NCI-H1436 (cell line): Measurements from ENCODE around the gene PIP.
"Not testable (repeated sequence)": the region's sequence is repeated elsewhere in the genome, so short reads cannot be mapped to it uniquely, and the experiment has no call there.

Experiments used
- DNase-seq: peaks from one replicate; lab custom pipeline; 2025; lab: John Stamatoyannopoulos, UW

The PIP gene, protein sequence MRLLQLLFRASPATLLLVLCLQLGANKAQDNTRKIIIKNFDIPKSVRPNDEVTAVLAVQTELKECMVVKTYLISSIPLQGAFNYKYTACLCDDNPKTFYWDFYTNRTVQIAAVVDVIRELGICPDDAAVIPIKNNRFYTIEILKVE

DNA sequence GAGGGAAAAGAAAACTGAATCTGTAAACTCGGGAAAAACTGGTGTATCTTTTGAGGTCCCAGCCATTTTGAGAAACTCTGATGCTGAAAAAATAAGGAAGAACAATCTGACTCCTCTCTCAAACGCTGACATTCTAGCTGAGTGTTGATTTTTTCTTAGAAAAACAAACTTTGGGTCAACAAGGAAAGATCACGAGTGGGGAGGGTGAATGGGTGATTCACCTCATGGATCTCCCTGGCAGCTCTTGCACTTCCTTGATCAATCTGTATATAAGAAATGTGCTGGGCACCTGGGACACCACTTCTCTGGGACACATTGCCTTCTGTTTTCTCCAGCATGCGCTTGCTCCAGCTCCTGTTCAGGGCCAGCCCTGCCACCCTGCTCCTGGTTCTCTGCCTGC, at the start of gene PIP:
PIP (plus strand) TSS at position 297 of the 400 bp plus-strand sequence; CDS start at position 337, 40 bp downstream.
- no peak for DNase-seq

GRCh38 chr7:143085109-143085508, 46.8 kb upstream of the PIP start:
- no peak for DNase-seq

DNA sequence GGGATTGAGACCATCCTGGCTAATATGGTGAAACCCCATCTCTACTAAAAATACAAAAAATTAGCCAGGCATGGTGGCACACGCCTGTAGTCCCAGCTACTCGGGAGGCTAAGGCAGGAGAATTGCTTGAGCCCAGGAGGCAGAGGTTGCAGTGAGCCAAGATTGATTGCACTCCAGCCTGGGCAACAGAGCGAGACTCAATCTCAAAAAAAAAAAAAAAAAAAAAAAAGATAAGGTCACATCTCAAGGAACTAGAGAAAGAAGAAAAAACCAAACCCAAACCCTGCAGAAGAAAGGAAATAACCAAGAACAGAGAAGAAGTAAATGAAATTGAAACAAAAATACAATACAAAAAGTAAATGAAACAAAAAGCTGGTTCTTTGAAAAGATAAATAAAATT, 46.3 kb upstream of the PIP start:
- DNase-seq = not testable (repeated sequence)

DNA sequence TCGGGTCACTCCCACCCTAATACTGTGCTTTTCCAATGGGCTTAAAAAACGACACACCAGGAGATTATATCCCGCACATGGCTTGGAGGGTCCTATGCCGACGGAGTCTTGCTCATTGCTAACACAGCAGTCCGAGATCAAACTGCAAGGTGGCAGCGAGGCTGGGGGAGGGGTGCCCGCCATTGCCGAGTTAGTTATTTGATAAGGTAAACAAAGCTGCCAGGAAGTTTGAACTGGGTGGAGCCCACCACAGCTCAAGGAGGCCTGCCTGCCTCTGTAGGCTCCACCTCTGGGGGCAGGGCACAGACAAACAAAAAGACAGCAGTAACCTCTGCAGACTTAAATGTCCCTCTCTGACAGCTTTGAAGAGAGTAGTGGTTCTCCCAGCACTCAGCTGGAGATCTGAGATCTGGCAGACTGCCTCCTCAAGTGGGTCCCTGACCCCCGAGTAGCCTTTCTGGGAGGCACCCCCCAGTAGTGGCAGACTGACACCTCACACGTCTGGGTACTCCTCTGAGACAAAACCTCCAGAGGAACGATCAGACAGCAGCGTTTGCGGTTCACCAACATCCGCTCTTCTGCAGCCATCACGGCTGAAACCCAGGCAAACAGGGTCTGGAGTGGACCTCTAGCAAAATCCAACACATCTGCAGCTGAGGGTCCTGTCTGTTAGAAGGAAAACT, 43.2 kb upstream of the PIP start:
- DNase-seq = not testable (repeated sequence)

- no peak for DNase-seq
Observed at GRCh38 chr7:143096146-143096545, 35.7 kb upstream of the PIP start.

DNA sequence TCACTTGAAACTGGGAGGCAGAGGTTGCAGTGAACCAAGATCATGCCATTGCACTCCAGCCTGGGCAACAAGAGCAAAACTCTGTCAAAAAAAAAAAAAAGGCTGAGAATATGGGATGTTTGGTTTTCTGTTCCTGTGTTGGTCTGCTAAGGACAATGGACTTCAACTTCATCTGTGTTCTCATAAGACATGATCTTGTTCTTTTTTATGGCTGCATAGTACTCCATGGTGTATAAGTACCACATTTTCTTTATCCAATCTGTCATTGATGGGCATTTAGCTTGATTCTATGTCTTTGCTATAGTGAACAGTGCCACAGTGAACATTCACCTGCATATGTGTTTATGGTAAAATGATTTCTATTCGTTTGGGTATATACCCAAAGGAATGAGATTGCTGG, 32.3 kb upstream of the PIP start:
- DNase-seq = not testable (repeated sequence)

DNA sequence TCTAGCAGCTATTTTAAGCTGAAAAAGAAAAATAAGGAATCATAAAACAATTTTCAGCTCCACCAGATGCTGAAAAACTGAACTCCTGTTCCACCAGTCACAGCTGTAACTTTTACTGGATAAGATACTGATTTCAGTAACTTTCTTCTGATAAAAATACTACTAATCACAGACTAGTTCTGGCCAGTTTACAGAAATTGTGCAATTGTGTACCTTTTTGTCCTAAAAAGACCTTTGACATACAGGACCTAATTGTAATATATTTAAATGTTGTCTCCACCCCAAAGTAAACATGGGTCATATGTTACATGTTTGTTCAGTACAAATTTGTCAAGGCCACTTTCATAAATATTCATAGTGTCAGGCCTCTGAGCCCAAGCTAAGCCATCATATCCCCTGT, 27.1 kb upstream of the PIP start:
- no peak for DNase-seq

- not testable (repeated sequence) for DNase-seq
Observed at GRCh38 chr7:143108019-143108418, 23.9 kb upstream of the PIP start.

- DNase-seq = no peak
Observed at GRCh38 chr7:143117395-143117794, 14.5 kb upstream of the PIP start.

GRCh38 chr7:143120691-143121405, 11.0 kb upstream of the PIP start:
- no peak for DNase-seq

- not testable (repeated sequence) for DNase-seq
Observed at GRCh38 chr7:143123326-143123725, 8.6 kb upstream of the PIP start.

DNA sequence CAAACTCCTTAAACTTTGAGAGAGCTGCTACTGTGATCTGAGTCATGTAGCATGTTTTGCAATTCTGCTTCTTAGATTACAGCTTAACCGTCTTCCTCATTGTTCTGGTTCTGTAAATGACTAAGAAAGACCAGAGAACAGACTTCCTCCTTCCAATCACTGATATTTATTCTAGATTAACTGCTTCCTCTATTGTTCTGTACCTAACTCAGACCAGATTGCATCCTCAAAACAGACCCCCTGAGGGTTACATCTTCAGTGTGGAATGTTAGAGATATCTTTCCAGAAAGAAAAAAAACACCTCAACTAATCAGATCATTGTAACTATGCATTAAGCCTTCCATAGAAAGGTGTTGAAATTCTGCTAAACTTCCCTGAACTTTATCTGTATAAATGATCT, 5.7 kb upstream of the PIP start:
- DNase-seq = no peak

DNA sequence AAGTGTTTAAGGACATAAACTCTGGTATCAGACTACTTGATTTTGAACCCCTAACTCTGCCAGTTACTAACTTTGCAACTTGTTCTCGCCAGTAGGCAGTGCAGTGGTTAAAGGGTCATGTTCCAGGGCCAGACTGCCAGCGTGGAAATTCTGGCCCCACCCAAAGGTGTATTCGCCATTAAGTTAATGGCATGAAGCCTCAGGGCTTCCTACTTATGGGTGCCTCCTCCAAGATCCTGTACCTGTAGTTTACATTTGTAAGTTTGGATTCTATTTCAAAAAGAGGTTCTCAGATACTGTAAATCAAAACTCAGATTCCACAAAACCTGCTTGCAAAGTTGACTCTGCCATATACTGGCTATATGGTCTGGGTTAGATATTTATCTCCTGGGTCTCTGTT, 2.8 kb upstream of the PIP start:
- no peak for DNase-seq

GRCh38 chr7:143129477-143129876, 2.4 kb upstream of the PIP start:
- DNase-seq = no peak

DNA sequence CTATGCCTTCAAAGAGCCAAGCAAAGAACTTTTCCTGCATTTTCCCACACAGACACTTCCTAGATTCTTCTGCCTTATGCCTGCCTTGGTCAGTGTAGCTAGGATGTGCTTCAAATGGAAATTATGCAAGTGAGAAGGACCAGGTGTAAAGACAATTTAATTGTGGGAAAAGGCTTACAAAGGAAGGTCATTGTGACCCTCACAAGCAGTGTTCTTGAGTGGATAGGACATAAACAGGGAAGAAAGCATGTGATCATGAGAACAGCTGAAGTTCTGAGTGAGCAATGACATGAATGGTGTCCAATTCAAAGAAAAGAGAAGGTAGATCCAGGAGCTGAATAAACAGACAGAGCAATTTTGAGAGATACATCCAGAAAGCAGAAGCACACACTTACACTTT, 1.3 kb upstream of the PIP start:
- DNase-seq = no peak

DNA sequence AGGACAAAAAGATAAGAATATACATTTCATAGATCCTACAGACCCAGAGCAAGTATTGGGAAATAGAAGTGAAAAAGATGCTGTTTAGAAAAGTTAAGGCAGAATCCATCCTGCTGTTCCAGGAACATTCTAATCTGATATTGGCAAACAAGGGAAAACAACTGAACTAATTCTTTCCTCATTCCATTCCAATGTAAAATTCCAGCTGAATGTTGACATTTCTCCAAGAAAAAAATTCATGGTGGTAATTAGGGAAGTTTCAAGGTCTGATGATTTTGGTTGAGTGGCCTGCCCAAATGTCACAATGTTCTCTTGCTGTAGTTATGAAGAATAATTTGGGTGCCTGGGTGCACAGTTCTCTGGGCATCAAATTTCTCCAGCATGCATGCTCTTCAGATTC, 15.2 kb downstream of the PIP start:
- DNase-seq = no peak

DNA sequence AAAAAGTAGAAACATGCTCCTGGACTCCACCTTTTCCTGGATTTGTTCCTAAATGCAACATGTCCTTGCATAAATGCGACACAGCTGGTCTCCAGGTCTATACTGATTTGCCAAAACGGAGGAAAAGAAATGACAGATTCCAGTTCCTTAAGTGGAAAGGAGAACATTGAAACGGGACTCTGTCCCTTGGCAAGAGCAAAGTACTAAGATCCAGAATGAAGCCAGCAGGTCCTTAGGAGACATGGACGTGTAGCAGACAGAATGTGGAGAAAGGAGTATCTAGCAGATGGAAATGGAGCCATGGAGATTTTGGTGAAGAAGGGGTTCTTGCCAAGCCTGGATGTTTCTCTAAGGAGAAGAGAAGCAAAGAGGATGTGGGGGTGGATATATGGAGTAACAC, 16.2 kb downstream of the PIP start:
- no peak for DNase-seq

DNA sequence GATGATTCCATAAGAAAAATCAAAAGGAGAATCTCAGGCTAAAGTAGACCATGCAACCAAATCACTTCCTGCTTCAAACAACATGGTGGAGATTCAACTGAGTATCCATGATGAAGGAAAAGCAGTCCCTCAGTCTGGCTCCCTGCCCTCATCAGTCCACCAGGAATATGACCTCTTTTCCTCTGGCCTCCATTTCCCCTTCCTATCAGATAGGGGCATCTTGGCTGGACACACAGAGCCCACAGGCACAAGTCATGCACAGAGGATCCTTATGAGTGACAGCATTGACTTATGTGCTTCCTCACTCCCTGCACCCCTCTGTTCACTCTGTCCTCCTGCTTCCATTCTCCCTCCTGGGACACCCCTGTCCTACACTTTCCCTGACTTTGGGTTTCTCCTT, 16.8 kb downstream of the PIP start:
- DNase-seq = no peak

- not testable (repeated sequence) for DNase-seq
Observed at GRCh38 chr7:143150696-143151095, 18.8 kb downstream of the PIP start.

GRCh38 chr7:143158617-143159016, 26.7 kb downstream of the PIP start:
- not testable (repeated sequence) for DNase-seq

DNA sequence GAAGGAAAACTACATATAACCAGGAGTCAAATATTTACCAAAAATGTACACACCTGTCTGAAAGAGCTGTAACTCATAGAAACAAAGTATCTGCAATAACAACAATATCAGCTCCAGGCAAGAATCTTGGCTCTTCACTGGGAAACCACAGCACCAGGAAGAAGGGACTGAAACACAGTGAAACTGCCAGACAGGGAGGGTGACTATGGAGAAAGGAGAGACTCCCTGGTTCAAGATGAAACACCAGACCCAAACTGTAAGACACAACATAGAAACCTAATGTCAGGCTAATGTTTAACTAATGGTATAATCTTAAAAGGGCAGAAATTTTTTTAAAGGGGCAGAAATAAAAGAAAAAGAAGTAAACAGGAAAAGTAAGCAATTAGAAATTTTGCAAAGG, 39.8 kb downstream of the PIP start:
- no peak for DNase-seq

GRCh38 chr7:143172354-143172753, 40.5 kb downstream of the PIP start:
- DNase-seq = no peak

- DNase-seq = no peak
Observed at GRCh38 chr7:143176128-143176527, 44.3 kb downstream of the PIP start.
